Loucy (cell line): ENCODE data around the gene PYURF.

Source experiments
- H2AFZ ChIP-seq: fragments of 200-600 bp; sonication (generic); 2 replicates; pipeline ENCODE4 v1.6.0; 2016; ENCODE audit warnings: antibody characterized with exemption, mild to moderate bottlenecking, low read length, moderate library complexity
- H3F3A ChIP-seq: fragments of 200-600 bp; 2 replicates; pipeline ENCODE4 v1.6.0; 2016; ENCODE audit warnings: antibody characterized with exemption, low read depth, mild to moderate bottlenecking
- H3K27me3 ChIP-seq: fragments of 200-600 bp; sonication (generic); 2 replicates; pipeline ENCODE4 v1.6.1; 2014; ENCODE audit warnings: low read length, mild to moderate bottlenecking; ENCODE audit not compliant: insufficient read depth, poor library complexity, severe bottlenecking
- H3K36me3 ChIP-seq: fragments of 200-600 bp; sonication (generic); 2 replicates; pipeline ENCODE4 v1.6.1; 2016; ENCODE audit warnings: low read length; ENCODE audit not compliant: insufficient read depth
- H3K4me1 ChIP-seq: fragments of 200-600 bp; sonication (generic); 2 replicates; pipeline ENCODE4 v1.5.1; 2014; ENCODE audit warnings: low read length, mild to moderate bottlenecking; ENCODE audit not compliant: insufficient read depth, poor library complexity, severe bottlenecking
- H3K4me2 ChIP-seq: fragments of 200-600 bp; sonication (generic); 2 replicates; pipeline ENCODE4 v1.6.0; 2014; ENCODE audit warnings: antibody characterized with exemption, low read length, low read depth, mild to moderate bottlenecking; ENCODE audit not compliant: poor library complexity, severe bottlenecking
- H3K4me3 ChIP-seq: fragments of 200-600 bp; sonication (generic); 2 replicates; pipeline ENCODE4 v1.5.1; 2014; ENCODE audit warnings: low read length, mild to moderate bottlenecking, mixed read lengths; ENCODE audit not compliant: poor library complexity, severe bottlenecking
- H3K79me2 ChIP-seq: fragments of 200-600 bp; sonication (generic); 2 replicates; pipeline ENCODE4 v1.6.1; 2014; ENCODE audit warnings: low read length; ENCODE audit not compliant: insufficient read depth
- H3K9ac ChIP-seq: fragments of 200-600 bp; sonication (generic); 2 replicates; pipeline ENCODE4 v1.6.0; 2014; ENCODE audit warnings: mild to moderate bottlenecking, low read depth, low read length, moderate library complexity; ENCODE audit not compliant: poor library complexity, severe bottlenecking
- H3K9me2 ChIP-seq: fragments of 200-600 bp; sonication (generic); replicated peaks from 2 replicates; pipeline ENCODE4 v1.6.1; 2016; ENCODE audit warnings: low read depth, low read length, mixed read lengths
- H3K9me3 ChIP-seq: fragments of 200-600 bp; sonication (generic); 2 replicates; pipeline ENCODE4 v1.6.1; 2014; ENCODE audit warnings: mild to moderate bottlenecking, antibody characterized with exemption, low read length, low read depth; ENCODE audit not compliant: insufficient read depth
- H4K20me1 ChIP-seq: fragments of 200-600 bp; sonication (generic); 2 replicates; pipeline ENCODE4 v1.6.0; 2014; ENCODE audit warnings: antibody characterized with exemption, low read length, mild to moderate bottlenecking; ENCODE audit not compliant: insufficient read depth, poor library complexity, severe bottlenecking
- EZH2phosphoT487 ChIP-seq: fragments of 200-600 bp; IDR thresholded peaks from 2 replicates; pipeline ENCODE4 v1.6.1; 2018; ENCODE audit warnings: antibody characterized with exemption, mild to moderate bottlenecking, moderate library complexity, borderline replicate concordance
- TF ChIP-seq, protein P1 (sequence below): fragments of 200-600 bp; sonication (generic); conservative IDR thresholded peaks from 2 replicates; pipeline ENCODE4 v1.5.1; 2014; ENCODE audit warnings: mild to moderate bottlenecking, antibody characterized with exemption, low read length

PYURF gene, protein sequence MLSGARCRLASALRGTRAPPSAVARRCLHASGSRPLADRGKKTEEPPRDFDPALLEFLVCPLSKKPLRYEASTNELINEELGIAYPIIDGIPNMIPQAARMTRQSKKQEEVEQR

DNA sequence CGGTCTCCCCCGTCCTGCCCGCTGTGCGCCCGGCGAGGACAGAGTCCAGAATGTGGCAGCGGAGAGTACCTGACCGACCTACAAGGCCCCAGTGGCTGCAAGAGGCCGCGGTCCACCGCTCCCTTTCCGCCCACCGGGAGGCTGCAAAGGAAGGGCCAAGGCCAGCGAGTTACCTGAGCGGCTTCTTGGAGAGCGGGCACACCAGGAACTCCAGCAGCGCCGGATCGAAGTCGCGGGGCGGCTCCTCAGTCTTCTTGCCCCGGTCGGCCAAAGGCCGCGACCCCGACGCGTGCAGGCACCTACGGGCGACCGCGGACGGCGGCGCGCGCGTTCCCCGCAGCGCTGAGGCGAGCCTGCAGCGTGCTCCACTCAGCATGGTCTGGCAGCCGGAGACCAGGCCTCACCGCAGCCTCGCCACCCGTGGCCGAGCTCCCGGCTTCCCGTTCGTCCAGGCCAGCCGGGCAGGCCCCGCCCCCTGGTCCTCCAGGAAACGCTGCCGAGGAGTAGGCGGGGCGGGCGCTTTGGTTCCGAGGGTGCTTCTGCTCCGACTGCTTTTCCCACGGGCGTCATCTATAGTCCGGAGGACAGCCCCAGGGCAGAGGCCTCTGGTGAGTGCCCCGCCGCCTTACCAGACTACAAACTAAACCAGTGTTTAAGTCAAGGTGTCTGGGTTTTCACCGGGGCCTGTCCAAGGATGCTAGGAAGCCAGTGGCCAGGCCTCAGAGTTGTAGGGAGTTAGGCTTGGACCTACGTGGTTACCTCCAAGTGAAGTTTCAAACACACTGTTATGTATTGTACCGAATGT lies at the start of gene PYURF:
Gene PYURF (minus strand): TSS at position 452 of the 805 bp plus-strand sequence. CDS start 76 bp downstream, at position 376.
- Histone ChIP-seq H3K9me3 (no peaks in the 10 kb centered on the region), H3K4me3 (peak within 1 kb of the TSS; percentile 96), H3K79me2 (peaks cover 39% of the 10 kb centered on the region), H3K4me2 (peak within 1 kb of the TSS; percentile 95), H3K9ac (peak within 1 kb of the TSS; percentile 96), H3K36me3 (no peaks in the 10 kb centered on the region; the same call in 1 of the 2 replicates), H4K20me1 (peaks cover 25% of the 10 kb centered on the region), H2AFZ (peak within 1 kb of the TSS; percentile 82), H3K9me2 (no peaks in the 10 kb centered on the region), H3F3A (no peaks in the 10 kb centered on the region), H3K27me3 (no peaks in the 10 kb centered on the region), H3K4me1 (peaks cover 48% of the 10 kb centered on the region)
- no peak for TF ChIP-seq EZH2phosphoT487
- TF ChIP-seq, protein P1, sequence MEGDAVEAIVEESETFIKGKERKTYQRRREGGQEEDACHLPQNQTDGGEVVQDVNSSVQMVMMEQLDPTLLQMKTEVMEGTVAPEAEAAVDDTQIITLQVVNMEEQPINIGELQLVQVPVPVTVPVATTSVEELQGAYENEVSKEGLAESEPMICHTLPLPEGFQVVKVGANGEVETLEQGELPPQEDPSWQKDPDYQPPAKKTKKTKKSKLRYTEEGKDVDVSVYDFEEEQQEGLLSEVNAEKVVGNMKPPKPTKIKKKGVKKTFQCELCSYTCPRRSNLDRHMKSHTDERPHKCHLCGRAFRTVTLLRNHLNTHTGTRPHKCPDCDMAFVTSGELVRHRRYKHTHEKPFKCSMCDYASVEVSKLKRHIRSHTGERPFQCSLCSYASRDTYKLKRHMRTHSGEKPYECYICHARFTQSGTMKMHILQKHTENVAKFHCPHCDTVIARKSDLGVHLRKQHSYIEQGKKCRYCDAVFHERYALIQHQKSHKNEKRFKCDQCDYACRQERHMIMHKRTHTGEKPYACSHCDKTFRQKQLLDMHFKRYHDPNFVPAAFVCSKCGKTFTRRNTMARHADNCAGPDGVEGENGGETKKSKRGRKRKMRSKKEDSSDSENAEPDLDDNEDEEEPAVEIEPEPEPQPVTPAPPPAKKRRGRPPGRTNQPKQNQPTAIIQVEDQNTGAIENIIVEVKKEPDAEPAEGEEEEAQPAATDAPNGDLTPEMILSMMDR, result no peak

DNA sequence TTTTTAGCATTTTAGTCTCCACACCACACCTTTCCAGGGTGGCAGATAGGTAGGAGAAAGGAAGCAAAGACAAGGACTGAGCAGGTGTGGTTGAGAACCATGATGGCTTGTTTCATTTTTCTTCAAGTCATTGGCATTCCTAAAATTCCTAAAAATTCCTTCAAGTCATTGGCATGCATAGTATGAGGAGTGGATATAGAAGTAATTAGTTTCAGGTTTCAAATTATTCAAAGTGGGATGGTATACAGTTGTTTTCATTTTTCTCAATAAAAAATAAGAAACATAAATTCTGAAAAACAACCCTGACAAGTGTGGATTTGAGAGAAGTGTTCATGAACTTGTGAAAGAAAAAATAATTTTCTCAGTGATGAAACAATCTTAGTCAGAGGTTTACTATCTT lies 46.4 kb upstream of the PYURF start:
- no peaks in the 10 kb centered on the region for H3K36me3 ChIP-seq
- no peak overlapping the region for H3K4me3 ChIP-seq
- no peak overlapping the region for H3K9ac ChIP-seq
- H3K4me2 ChIP-seq, result no peak overlapping the region
- H3F3A ChIP-seq, result no peaks in the 10 kb centered on the region
- H3K27me3 ChIP-seq, result no peaks in the 10 kb centered on the region
- H4K20me1 ChIP-seq, result no peaks in the 10 kb centered on the region
- no peaks in the 10 kb centered on the region for H3K79me2 ChIP-seq
- no peaks in the 10 kb centered on the region for H3K9me2 ChIP-seq
- H3K4me1 ChIP-seq, result no peaks in the 10 kb centered on the region
- H3K9me3 ChIP-seq, result no peaks in the 10 kb centered on the region
- no peak overlapping the region for H2AFZ ChIP-seq
- TF ChIP-seq, protein P1, result no peak

DNA sequence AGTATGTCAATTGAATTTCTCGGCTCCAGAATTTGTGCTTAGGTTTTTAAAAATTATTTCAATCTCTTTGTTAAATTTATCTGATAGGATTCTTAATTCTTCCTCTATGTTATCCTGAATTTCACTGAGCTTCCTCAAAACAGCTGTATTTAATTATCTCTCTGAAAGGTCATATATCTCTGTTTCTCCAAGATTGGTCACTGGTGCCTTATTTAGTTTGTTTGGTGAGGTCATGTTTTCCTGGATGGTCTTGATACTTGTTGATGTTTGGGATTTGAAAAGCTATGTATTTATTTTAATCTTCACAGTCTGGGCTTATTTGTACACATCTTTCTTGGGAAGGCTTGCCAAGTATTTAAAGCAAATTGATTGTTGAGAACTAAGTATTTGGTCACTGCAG lies 44.0 kb upstream of the PYURF start:
- Histone ChIP-seq H3K36me3 (no peaks in the 10 kb centered on the region), H3F3A (no peaks in the 10 kb centered on the region), H3K9me2 (no peaks in the 10 kb centered on the region), H3K79me2 (no peaks in the 10 kb centered on the region), H3K9me3 (no peaks in the 10 kb centered on the region), H3K27me3 (no peaks in the 10 kb centered on the region), H3K4me3 (no peak overlapping the region), H2AFZ (no peak overlapping the region), H3K9ac (no peak overlapping the region), H4K20me1 (no peaks in the 10 kb centered on the region), H3K4me1 (no peaks in the 10 kb centered on the region), H3K4me2 (no peak overlapping the region)
- TF ChIP-seq, protein P1, result no peak
- no peak for TF ChIP-seq EZH2phosphoT487
